HG03457 (cell line): Measurements from ENCODE around the gene PRND.
"Not testable (repeated sequence)": the region's sequence is repeated elsewhere in the genome, so short reads cannot be mapped to it uniquely, and the experiment has no call there.

Source experiments
- ATAC-seq: cut with Tn5 transposase; IDR thresholded peaks from one replicate; pipeline ENCODE4 v1.9.1; 2021; ENCODE audit warnings: moderate number of reproducible peaks; ENCODE audit not compliant: unreplicated experiment

The PRND gene, protein sequence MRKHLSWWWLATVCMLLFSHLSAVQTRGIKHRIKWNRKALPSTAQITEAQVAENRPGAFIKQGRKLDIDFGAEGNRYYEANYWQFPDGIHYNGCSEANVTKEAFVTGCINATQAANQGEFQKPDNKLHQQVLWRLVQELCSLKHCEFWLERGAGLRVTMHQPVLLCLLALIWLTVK

DNA sequence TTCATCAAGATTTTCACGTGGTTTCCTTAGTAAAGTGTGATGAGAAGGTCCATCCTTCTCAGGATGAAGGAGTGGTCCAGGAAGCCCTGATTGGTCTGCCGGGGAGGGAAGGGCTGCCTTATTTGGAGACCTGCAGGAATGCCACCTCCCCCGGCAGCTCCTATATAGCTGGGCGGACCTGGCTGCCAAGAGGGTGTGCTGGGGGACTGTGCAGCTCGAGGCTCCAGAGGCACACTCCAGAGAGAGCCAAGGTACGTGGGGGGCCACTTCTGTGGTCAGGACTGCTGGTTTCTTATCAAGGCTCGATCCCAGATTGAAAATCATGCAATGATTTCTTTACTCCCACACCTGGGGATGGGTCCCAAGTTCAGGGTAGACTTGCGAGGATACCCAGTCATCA lies at the start of gene PRND:
Gene PRND, plus strand, starts transcription at position 191 of the 400 bp plus-strand sequence. CDS start 2,643 bp downstream, outside the sequence.
- no peak for ATAC-seq

DNA sequence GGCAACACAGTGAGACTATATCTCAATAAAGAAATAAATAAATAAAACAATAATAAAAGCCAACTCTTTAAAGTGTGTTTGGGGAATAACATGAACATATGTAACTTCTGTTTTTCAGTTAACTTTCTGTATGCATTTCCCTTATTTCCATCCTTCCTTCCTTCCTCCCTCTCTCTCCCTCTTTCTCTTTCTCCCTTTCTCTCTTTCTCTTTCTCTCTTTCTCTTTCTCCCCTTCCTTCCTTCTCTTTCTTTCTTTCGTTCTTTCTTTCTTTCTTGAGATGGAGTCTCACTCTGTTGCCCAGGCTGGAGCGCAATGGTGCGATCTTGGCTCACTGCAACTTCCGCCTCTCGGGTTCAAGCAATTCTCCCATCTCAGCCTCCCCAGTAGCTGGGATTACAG lies 48.8 kb upstream of the PRND start:
- no peak for ATAC-seq

DNA sequence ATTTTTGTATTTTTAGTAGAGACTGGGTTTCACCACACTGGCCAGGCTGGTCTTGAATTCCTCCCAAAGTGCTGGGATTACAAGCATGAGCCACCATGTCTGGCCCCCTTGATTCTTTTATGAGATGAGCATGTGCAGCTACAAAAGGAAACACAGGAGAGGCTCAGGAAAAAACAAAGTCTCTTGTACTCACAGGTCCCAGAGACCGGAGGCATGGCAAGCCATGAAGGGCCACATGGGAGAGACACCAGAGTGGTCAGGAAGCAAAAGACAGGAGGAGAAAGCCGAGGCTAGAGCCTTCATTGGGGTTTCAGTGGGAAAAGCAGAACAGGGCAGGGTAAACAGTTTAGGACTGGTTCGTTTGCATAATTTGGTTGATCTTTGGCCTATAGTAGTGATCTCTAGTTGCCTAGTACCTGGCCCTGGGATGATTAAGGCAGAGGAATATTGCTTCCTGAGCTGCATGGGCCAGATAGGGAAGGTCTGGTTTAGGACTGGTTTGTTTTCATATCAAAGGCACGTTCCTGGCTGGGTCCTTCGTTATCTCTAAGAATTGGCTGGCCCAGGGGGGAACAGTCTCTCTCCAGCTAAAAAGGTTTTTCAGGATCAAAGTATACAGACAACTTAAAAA lies 48.2 kb upstream of the PRND start:
- ATAC-seq = no peak

DNA sequence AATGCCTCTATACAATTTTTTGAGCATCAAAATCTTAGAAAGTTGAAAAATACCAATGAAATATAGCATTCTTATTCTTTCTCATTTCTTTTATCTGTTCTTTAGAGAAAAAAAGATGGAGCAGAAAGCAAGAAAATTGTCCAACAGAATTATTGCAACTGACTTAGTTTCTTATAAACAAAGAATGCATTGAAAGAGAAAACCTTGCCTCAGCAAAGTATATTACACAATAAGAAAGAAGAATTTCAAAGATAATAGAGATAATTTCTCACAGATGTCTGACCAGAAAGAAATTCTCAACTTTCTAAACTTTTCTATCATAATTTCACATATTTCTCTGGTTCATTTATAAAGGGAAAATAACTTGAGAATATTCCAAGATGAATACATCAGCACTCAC lies 47.0 kb upstream of the PRND start:
- no peak for ATAC-seq

DNA sequence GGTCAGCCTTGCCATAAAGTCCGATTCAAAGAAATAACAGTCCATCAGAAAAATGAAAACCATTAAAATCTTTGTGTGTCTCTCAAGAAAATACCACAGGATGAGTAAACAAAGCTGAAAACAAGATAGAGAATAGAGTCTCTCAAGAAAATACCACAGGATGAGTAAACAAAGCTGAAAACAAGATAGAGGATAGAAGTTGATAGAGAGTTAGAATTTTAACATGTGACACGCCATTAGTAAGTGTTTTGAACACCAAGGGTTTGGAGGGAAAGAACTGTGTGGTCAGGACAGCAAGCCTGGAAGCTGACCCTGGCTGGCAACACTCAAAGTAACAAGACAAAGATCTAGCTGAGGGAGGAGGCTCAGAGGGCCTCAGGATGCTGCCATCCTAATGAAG lies 43.9 kb upstream of the PRND start:
- ATAC-seq = no peak

DNA sequence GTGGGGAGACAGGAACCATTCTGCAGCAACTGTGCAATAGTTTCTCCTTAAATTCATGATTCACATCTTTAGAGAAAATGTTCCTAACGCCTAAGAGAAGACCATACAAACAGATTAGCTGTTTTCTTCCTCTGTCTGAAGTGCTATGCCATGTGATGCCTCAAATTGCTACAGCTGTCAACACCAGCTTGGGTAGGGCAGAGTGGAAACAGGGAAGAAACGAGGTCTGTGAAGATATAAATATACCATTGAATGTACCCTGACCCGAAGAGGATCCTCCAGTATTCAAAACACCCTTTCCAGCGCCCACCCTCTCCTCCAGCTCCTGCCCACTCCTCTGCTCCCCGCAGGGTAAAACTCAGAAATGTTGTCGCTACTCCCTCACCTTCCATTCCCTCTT lies 40.3 kb upstream of the PRND start:
- no peak for ATAC-seq

DNA sequence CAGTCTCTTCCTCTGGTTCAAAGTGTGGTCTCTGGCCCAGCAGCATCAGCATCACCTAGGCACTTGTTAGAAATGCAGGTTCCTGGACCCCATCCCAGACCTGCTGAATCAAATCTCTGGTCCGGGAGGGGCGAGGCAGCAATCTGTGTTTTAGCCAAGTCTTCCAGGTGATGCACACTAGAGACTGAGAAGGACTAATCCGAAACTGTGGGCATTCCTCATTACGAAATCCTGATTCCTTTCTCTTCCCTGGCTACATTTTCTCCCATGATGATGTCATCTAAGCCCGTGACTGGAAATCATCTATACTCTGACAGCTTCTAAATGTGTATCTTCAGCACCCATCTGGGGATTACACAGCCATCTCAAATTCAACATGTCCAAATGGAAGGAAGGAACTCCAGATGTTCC lies 39.7 kb upstream of the PRND start:
- ATAC-seq = no peak

DNA sequence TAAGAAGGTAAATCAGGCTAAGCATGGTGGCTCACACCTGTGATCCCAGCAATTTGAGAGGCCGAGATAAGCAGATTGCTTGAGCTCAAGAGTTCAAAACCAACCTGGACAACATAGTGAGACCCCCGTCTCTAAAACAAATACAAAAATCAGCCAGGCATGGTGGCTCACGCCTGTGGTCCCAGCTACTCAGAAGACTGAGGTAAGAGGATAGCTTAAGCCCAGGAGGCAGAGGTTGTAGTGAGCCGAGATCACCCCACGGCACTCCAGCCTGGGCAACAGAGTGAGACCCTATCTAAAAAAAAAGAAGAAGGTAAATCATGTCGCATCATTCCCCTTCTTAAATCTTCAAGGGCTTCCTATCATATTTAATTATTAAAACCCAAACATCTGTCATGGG lies 39.0 kb upstream of the PRND start:
- ATAC-seq = no peak

DNA sequence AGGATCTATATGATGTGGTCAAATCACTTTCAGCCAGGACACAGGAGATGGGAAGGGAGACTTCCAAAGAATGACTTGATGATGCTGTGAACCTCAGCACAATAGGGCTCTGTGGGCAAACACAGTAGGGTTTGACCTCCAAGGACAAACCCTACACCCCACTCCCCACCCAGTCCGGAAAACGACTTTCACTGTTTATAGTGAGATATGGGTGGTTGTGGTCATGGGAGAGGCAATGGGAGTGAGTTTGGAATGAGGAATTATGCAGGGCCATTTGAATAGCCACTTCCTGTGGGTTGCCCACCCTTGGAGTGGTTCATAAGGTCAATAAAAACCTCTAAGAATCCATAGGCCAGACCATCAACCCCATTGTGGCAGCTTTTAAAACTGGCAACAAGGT lies 38.4 kb upstream of the PRND start:
- ATAC-seq = no peak

DNA sequence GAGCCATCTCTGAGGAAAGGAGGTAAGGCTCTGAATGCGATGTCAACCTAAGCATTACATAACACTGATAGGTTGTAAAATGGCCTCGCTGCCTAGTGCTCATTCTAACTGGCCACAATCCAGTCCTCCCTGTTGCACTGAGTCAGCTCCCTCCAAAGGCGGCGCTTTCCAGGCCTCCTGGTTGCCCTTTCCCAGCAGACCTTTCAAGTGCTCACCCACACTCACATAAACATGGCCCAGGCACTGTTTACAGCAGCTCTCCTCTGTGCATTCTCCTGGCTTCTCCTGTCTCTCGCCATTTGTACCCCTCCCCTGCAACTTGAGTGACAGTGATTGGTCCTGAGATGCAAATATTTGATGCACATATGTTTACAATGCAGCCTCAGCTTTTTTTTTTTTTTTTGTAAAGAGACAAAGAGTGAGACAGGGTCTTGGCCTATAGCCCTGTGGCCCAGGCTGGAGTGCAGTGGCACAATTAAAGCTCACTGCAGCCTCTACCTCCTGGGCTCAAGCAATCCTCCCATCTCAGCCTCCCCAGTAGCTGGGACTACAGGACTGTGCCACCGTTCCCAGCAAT lies 36.8 kb upstream of the PRND start:
- ATAC-seq = no peak

DNA sequence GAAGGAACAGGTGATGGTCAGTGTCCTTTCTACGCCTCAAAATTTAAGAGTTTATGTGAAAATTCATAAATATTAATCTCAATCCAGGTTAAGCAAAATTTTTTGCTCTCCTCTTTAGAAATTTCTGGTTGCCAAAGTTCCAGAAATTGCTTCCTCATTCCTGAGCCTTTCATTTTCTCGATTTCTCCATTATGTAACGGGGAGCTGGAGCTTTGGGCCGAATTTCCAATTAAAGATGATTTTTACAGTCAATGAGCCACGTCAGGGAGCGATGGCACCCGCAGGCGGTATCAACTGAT lies 35.8 kb upstream of the PRND start:
- no peak for ATAC-seq

DNA sequence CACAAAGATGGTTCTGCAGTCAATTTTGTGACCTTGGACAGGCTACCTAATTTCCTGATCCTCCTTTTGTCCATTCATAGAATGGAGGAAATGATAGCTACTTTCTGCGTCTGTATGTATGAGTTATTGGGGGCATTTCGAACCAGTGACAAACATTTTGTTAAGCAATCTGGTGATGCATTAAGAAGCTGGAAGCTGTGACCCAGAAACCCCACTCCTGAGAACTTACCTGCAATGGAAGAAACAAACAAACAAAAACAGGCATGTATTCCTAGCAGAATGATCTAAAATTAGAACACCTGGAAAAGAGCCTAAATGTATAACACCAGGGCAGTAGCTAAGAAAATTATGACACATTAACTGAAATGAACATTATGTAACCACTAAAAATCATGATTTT lies 33.4 kb upstream of the PRND start:
- ATAC-seq = no peak

DNA sequence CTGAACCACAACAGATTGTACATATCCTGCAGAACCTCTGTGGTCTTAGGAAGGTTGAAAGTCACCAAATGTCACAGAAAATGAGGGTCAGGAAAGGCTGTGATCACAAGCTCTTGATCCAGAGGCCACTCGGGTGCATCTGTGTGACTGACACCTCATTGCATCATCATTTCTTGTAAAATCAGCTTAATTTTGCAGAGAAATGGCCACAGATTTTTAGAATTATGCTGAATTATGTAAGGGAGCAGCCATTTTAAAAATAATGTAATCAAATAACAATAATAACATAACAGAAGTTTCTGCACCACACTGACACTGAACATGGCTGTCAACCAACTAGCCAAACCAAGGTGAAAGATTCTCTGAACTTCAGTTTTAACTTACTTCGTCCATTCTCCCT lies 32.5 kb upstream of the PRND start:
- no peak for ATAC-seq

DNA sequence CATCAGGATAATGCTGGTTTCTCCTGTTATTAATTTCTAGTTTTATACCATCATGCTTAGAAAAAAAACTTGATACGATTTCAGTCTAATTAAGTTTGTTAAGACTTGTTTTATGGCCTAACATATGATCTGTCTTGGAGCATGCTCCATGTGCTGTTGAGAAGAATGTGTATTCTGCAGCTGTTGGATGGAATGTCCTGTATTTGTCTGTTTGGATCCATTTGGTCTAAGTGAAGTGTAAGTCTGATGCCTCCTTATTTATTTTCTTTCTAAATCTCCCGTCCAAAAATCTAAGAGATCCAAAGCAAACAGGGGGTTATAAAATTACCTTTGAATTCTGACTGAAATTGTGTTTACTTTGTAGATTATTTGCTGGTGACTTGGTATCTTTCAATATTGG lies 30.0 kb upstream of the PRND start:
- no peak for ATAC-seq

DNA sequence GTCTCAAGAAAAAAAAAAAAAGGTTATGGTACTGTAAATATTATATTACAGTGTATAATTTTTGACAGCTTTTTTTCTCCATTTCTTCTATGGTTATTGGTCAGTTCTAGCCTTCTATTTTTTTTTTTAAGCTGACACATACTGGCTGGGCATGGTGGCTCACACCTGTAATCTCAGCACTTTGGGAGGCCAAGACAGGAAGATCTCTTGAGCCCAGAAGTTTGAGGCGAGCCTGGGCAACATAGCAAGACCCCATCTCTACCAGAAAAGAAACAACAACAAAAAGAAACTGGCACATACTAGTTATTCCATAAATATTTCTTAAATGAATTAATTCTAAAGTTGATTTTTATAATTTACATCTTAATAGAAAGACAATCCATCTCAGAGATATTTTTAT lies 27.6 kb upstream of the PRND start:
- ATAC-seq = no peak

DNA sequence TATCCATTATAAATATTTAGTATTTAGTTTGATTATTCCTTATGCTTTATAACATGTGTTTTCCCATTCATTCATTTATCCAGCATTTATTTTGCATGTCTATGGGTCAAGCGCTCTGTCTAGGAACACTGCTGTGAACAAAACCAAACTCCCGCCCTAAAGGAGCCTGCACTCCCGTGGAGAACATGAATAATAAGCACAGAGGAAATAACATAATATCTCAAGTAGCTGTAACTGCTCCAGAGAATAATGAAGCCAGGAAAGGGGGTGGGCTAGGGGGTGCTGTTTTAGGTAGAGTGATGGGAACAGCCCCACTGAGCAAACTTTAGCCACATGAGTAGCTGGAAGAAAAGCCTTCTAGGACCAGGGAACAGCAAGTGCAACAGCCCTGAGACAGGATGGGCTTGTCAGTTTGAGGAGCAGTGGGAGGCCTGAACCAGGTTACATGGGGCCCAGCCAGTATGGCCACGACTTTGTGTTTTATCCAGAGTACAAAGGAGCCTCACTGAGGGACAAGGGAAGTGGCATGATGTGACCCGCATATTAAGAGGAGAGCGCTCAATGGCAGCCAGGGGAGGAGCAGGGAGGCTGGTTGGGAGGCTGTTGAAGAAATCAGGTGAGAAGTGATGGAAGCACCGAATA lies 24.4 kb upstream of the PRND start:
- no peak for ATAC-seq

DNA sequence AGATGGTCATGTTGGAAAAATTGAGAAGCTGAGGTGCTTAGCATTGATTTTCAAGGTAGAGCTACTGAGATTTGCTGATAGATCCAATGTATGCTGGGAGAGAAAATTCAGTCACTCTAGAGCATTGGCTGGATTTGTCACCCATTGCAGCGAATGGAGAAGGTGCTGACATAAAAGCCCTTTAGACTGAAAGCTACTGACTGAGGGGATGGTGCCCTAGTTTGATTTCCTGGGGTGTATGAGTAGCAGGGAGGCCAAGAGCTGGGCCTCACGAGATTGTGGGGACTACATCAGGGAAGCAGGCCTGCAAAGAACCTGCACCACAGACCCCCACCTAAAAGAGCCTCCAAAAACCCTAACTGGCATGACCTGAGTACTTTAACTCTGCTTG lies 23.9 kb upstream of the PRND start:
- ATAC-seq = no peak

DNA sequence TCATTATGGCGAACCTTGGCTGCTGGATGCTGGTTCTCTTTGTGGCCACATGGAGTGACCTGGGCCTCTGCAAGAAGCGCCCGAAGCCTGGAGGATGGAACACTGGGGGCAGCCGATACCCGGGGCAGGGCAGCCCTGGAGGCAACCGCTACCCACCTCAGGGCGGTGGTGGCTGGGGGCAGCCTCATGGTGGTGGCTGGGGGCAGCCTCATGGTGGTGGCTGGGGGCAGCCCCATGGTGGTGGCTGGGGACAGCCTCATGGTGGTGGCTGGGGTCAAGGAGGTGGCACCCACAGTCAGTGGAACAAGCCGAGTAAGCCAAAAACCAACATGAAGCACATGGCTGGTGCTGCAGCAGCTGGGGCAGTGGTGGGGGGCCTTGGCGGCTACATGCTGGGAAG lies 22.5 kb upstream of the PRND start:
- no peak for ATAC-seq

DNA sequence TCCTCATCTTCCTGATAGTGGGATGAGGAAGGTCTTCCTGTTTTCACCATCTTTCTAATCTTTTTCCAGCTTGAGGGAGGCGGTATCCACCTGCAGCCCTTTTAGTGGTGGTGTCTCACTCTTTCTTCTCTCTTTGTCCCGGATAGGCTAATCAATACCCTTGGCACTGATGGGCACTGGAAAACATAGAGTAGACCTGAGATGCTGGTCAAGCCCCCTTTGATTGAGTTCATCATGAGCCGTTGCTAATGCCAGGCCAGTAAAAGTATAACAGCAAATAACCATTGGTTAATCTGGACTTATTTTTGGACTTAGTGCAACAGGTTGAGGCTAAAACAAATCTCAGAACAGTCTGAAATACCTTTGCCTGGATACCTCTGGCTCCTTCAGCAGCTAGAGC lies 21.8 kb upstream of the PRND start:
- no peak for ATAC-seq

DNA sequence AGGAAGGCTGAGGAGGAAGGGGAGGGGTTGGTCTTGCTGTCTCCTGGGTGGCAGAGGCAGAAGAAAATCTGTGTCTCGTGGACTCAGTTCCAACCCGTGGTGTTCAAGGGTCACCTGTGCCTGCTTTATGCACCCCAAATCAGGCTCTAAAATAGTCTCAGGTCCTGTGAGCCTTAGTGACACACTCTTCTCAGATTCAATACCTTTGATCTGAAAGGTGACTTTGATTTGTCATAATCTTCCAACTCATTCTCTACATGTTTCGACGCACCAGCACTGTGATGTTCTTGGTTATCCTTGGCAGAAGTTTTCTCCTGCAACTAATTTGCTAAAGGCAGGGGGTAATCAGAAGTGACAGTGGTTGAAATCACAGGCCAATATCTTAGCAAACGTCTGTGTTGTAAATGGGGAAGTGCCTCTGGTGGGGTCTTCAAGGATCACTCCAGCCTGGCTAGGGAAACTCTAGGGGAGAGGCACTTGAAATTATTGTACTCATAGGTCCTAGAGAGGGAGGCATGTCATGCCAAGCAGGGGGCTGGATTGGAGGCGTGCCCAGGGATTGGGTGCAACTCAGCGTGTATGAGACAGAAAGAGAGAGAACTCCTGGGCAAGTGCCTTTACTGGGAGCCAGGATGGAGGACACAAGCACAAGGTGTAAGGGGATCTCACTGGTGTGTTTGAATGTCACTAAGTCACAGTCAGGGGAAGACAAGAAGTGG lies 19.0 kb upstream of the PRND start:
- ATAC-seq = no peak

DNA sequence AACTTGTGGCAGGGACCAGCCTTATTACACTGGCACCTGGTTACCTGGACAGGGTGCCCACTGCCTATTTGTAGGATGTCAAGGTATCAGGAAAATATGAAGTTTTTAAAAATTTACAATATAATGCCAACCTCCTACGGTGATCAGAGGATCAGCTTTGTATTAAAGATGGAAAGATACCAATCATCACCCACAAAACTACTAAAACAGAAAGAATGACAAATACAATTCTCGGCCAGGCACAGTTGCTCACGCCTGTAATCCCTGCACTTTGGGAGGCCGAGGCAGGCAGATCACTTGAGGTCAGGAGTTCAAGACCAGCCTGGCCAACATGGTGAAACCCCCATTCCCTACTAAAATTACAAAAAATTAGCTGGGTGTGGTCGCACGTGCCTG lies 18.4 kb upstream of the PRND start:
- no peak for ATAC-seq

DNA sequence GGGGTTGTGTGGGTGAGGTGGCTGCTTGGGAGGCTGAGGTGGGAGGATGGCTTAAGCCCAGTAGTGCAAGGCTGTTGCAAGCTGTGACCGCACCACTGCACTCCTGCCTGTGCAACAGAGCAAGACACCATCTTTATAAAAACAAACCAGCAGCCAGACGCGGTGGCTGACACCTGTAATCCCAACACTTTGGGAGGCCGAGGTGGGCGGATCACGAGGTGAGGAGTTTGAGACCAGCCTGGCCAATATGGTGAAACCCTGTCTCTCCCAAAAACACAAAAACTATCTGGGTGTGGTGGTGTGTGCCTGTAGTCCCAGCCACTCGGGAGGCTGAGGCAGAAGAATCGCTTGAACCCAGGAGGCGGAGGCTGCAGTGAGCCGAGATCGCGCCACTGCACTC lies 14.8 kb upstream of the PRND start:
- not testable (repeated sequence) for ATAC-seq
